ENCODE data around the gene FOXP4.

The FOXP4 gene

GRCh38 chr6:41567684-41568083, 21.5 kb downstream of the FOXP4 start:
- POLR2A ChIA-PET: no interaction called here
- CTCF ChIA-PET: interaction anchor here (1.5 kb wide), 1 partner anchor 11 kb away, joined by 5 read pairs; no protein-coding TSS in a partner anchor
- DNase-seq (ENCODE audit: extremely low spot score): no peak
- TF ChIP-seq CTCF (IDR thresholded peaks at IDR 0.05; ENCODE audit: control extremely low read depth, extremely low read depth, low read depth, missing control alignments): no peak

- POLR2A ChIA-PET: no interaction called here
- no peak for TF ChIP-seq CTCF (IDR thresholded peaks at IDR 0.05; ENCODE audit: control extremely low read depth, extremely low read depth, low read depth, missing control alignments)
- CTCF ChIA-PET: interaction anchor here (1.1 to 1.5 kb wide), 3 partner anchors 11 to 105 kb away, joined by 3 to 5 read pairs (median 4); no protein-coding TSS in a partner anchor
- no peak for DNase-seq (ENCODE audit: extremely low spot score)
These were observed 22.0 kb downstream of the FOXP4 start for GRCh38 chr6:41568202-41568584.

GRCh38 chr6:41568585-41569384, 22.6 kb downstream of the FOXP4 start:
- TF ChIP-seq CTCF (IDR thresholded peaks at IDR 0.05; ENCODE audit: control extremely low read depth, extremely low read depth, low read depth, missing control alignments): no peak
- DNase-seq (ENCODE audit: extremely low spot score): no peak
- ChIA-PET CTCF (interaction anchor here (1.1 to 1.5 kb wide), 3 partner anchors 10 to 106 kb away, joined by 3 to 5 read pairs (median 4); no protein-coding TSS in a partner anchor), POLR2A (interaction anchor here (0.6 kb wide), 1 partner anchor 38 kb away, joined by 5 read pairs; no protein-coding TSS in a partner anchor)

GRCh38 chr6:41570259-41570615, 24.1 kb downstream of the FOXP4 start:
- no peak for DNase-seq (ENCODE audit: extremely low spot score)

GRCh38 chr6:41571021-41571780, 25.0 kb downstream of the FOXP4 start:
- TF ChIP-seq CTCF (IDR thresholded peaks at IDR 0.05; ENCODE audit: control extremely low read depth, extremely low read depth, low read depth, missing control alignments): no peak
- no peak for DNase-seq (ENCODE audit: extremely low spot score)
- ChIA-PET CTCF (interaction anchor here (1.2 to 1.4 kb wide), 2 partner anchors 9 to 21 kb away, joined by 3 read pairs; no protein-coding TSS in a partner anchor), POLR2A (no interaction called here)

More at GRCh38 chr6:41570259-41570615, 24.1 kb downstream of the FOXP4 start:
- TF ChIP-seq CTCF (IDR thresholded peaks at IDR 0.05; ENCODE audit: control extremely low read depth, extremely low read depth, low read depth, missing control alignments): no peak
- CTCF ChIA-PET: interaction anchor here (1.1 kb wide), 1 partner anchor 22 kb away, joined by 4 read pairs; no protein-coding TSS in a partner anchor
- POLR2A ChIA-PET: no interaction called here

- ChIA-PET CTCF (interaction anchor here (1.2 to 2.0 kb wide), 2 partner anchors 11 to 30 kb away, joined by 3 to 4 read pairs; no protein-coding TSS in a partner anchor), POLR2A (no interaction called here)
- DNase-seq (ENCODE audit: extremely low spot score): no peak
- TF ChIP-seq CTCF (IDR thresholded peaks at IDR 0.05; ENCODE audit: control extremely low read depth, extremely low read depth, low read depth, missing control alignments): no peak
These were observed 26.4 kb downstream of the FOXP4 start for GRCh38 chr6:41572613-41573012.
